HUDEP-2 (cell line): ENCODE measurements around the gene AMBRA1.

Experiments
- DNase-seq, 76 experiments: peaks; one replicate each; lab custom pipeline; 2025; ENCODE audit not compliant: unreplicated experiment in 76 of 76; lab: John Stamatoyannopoulos, UW

The AMBRA1 gene

DNA sequence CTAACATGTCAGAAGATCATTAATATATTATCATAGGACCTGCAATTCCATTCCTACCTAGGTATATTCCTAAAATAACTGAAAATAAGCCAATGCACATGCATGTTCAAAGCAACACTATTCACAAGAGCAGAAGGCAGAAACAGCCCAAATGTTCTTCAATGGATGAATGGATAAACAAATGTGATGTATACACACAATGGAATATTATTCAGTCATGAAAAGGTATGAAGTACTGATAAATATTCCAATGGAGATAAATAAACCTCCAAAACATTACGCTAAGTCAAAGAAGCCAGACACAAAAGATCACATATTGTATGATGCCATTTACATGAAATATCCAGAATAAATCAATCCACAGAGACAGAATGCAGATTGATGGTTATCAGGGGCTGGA lies 16.8 kb downstream of the AMBRA1 start:
- no peak for DNase-seq

DNA sequence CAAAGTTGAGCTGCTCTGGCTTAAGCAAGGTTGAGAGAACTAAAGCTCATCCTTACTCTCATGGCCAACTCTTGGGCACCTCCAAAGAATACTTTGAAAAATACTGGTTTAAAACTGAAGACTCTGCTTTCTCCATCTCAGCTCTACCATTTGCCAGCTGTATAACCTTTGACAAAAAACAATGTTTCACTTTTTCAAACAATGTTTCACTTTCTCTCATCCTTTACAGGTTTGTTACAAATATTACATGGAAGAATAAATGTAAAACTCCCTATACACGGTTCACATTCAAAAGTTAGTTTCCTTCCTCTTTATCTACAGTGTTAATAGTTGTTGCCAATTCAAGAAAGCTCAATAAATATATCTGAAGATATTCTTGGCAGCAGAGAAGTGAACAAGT lies 19.2 kb downstream of the AMBRA1 start:
- DNase-seq, result no peak

DNA sequence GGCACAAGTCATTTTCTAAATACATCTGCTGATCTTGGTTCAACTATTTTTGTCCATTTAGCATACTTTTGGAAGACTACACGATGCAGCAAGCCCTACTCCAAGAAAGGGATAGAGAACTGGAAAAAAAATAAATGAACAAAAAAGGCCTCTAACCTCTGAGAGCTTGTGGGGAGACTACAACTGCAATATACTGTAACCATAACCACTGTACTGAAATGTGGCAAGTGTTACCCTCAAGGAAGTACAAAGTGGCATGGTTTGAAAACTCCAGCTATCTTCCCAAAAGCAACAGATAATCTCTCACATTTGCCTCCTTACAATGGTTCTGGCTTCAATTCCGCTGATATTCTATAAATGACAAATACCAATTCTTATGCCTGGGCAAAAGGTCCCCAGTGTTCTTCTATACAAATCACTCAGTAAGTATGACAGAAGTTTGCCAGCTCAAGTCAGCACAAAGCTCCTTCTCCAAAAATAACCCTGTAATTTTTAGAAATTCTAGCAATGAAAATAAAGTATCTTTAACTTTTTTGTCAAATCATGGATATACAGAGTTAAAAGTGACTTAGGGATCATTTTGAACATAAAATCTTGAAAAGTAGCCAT lies 22.9 kb downstream of the AMBRA1 start:
- no peak for DNase-seq

DNA sequence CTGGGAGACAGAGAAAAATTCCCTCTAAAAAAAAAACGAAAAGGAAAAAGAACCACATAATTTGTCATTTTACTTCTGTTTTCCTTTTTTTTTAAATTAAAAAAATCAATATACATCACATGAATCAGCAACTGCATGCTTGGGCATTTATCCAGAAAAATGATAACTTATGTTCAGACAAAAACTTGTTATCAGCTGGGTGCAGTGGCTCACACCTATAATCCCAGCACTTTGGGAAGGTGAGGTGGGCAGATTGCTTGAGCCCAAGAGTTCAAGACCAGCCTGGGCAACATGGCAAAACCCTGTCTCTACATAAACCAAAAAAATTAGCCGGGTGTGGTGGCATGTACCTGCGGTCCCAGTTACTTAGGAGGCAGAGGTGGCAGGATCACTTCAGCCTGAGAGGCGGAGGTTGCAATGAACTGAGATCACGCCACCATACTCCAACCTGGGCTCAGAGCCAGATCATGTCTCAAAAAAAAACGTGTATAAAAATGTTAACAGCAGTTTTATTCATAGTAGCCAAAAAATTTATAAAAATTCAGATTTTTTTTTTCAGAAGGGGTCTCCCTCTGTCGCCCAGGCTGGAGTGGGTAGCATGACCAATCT lies 28.5 kb downstream of the AMBRA1 start:
- peak in 21 of 76 experiments; percentile 3 to 56 (median 19) for DNase-seq

DNA sequence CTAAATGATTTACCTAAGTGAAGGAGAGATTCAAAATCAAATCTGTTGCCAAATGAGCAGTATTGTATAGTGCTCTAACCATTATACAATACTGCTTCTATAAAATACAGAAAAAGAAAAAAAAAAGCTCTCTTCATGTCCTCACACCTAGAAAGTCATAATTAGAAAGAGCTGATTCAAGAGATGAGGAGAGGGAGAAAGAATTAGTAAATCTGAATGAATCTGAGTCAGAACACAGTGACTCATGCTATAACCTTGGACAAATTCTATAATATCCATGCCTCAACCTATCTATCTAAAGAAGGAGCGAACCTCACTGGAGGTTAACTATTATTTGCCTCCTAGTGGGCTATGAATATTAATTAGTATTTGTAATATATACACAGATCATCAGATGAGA lies 29.4 kb downstream of the AMBRA1 start:
- no peak for DNase-seq

DNA sequence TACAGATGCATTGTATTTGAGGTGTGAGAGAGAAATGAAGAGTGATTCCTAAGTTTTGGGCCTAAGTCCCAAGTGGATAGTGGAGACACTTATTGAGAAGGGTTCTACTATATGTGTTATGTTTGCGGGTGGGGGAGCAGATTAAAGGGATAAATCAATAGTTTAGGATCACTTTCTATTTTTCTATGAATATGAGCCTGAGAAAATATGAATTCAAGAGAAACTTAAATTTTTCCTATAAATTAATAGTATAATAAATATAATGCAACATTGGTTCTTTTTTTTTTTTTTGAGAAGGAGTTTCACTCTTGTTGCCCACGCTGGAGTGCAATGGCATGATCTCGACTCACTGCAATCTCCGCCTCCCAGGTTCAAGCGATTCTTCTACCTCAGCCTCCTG lies 31.3 kb downstream of the AMBRA1 start:
- no peak for DNase-seq

DNA sequence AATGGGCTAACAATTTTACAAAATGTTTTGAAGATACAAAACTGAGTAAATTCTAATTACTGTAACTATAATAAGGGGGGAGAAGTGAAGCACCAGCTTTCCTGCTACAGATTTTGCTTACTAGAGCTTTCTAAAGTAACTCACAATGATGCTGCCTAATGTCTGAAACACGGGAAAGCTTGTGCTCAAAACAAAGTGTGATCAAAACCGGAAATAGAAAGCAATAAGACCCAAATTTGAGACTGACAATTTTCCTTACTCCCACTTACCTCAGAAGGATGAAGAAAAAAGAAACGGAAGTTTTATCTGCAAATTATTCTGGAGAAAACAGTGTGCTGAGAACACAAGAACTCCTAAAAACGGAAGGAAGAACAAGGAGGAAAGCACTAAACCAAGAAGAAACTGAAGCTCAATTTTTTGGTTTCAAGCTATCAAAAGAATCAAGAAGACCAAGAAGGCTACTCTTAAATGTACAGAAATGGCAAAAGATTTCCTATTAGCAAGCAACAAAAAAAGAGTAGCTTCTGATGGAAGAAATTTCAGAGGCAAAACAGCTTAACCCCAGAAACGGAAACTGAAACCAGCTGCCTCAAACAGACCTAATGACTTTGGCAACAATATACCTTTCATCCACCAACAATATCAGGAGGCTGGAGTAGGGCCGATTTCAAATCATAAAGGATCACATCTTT lies 33.4 kb downstream of the AMBRA1 start:
- DNase-seq, result peak in 6 of 76 experiments; percentile 13 to 26 (median 20)

DNA sequence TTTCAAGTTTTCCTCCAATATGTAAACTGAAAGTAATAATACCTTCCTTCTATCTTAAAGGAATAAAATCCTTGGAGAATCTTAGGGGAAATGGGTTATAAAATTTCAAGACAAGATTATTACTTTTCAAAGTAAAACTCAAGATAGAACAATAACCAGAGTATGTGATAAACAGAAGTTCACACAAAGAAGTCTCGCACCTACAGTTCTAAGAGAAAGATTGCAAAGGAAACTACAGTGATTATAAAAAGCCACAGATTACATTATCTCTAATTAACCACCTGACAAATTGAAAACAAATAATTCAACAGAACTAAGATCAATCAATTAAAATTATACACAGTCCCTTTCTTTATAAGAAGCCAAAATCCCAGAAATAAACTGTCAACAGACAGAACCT lies 34.0 kb downstream of the AMBRA1 start:
- DNase-seq, result no peak

DNA sequence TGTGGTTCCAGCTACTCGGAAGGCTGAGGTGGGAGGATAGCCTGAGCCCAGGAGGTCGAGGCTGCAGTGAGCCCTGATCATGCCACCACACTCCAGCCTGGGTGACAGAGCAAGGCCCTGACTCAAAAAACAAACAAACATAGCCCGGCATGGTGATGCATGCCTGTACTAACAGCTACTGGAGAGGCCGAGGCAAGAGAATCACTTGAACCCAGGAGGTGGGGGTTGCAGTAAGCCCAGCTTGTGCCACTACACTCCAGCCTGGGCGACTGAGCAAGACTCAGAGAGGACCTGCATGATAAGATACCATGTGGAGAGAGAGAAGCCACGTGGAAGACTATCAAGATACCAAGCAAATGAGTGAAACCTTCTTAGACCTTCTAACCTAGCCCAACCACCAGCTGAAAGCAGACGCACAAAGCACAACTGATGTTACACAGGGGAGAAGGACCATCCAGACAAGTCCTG lies 36.1 kb downstream of the AMBRA1 start:
- DNase-seq, result peak in 74 of 76 experiments; percentile 14 to 87 (median 66)

DNA sequence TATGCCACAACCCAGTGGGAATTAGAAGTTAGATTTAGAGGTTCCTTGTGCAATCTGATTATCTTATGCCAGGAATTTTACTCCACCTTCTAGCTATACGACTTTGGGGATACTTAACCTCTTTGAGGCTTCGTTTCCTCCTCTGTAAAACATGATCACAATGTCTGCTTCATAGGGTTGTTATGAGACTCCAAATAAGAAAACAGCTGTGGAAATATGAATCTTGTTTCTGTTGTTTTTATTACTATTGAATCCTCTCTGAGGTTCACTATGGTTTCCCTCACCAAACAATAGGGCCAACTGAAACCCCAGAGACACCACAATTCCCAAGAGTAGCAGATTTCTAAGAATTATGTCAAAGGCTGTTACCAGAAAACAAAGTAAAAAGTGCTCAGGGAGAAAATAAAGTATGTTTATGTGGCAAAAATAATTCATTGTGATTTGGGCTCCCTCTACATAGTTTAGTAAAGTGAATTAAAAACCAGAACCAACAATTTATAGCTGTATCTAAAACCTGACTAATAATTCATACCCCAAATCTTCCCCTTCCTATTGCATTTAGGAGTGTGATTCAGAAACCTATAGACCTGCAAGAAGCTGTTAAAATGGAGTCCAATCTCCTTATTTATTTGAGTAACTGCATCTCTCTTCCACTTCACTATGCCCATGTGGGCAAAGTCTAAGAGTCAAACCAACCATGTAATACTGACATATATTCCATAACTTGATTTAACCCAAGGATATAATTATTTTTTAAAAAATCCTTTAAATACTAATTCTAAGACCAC lies 38.4 kb downstream of the AMBRA1 start:
- DNase-seq, result no peak

DNA sequence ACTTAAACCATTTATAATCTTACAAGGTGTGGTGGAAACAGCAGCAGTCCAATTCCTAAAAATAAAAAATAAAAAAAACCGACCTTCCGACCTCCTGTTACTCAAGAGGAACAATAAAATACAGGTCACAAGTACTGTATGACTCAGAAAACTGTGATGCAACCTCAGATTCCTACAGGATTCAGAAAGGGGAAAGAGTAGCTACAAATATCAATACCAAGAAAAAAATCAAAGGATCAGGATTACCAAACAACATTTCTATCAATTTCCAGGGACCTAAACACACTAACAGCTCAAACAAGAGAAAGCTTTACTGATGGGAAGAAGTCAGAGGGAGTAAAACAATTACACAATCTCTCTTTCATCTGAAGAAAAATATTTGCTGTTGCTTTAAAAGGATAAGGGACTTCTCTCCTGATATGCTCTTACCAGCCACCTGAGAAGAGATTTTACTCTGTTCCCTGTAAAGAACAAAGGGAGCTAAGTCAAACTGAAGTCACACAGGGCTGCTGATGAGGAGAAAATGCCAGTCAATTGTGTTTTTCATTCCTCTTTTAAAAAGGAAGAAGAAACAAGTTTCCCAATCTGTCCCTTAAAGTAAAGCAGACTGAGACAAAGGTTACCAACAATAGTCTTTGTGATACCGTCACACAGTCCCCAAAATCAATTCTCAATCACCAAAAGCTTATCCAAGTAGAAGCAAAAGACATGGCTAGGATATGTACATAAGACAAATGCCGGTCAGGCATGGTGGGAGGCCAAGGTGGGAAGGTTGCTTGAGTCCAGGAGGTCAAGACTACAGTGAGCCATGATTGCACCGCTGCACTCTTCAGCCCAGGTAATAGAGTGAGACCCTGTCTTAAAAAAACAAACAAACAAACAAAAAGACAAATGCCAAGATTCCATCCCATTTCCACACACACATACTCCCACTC lies 39.3 kb downstream of the AMBRA1 start:
- DNase-seq, result no peak

DNA sequence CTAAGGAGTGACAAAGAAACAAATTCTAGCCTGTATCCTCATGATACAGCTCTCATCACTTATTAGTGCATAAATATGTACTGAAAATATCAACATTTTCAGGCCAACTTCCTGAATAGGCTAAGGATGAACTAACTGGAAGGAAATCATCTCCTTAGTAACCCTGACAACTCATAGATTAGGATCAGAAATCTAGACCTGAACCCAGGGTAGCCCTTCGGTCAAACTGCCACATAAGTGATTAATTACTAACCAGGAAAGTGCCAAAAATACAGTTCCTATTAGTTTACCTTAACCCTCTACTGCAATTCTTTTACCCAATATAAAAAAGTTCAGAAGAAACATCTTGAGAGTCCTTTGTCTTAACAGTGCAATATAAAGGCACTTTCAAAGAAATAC lies 40.0 kb downstream of the AMBRA1 start:
- peak in 1 of 76 experiments; percentile 17 for DNase-seq

DNA sequence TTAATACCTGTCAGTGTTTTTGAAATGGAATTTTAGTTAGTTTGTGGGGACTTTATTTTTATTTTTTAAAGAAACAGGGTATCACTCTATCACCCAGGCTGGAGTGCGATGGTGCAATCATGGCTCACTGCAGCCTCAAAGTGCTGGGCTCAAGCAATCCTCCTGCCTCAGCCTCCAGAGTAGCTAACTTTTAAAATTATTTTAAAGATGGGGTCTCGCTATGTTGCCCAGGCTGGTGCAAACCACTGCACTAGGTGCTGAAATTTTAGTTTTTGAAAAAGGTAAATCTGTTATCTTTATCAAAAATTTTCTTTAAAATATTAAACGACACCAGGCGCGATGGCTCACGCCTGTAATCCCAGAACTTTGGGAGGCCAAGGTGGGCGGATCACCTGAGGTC lies 42.6 kb downstream of the AMBRA1 start:
- DNase-seq, result no peak

DNA sequence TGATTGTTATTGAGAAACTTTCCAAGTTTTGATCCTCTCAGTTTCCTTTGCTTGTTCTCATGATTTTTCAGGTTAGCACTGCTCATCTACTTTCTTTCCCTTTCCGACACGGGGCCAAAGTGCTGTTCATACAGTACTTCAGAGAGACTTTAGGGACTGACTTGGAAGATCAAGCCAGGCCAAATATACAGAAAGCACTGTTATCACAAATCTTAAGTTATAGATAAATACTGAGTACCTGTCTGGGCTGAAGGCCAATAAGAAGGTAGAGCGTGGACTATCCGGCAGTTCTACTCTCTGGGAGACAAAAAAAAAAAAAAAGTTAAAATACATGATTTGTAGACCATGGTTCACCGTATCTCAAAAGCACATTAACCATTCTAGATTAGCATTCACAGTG lies 46.2 kb downstream of the AMBRA1 start:
- DNase-seq, result no peak

DNA sequence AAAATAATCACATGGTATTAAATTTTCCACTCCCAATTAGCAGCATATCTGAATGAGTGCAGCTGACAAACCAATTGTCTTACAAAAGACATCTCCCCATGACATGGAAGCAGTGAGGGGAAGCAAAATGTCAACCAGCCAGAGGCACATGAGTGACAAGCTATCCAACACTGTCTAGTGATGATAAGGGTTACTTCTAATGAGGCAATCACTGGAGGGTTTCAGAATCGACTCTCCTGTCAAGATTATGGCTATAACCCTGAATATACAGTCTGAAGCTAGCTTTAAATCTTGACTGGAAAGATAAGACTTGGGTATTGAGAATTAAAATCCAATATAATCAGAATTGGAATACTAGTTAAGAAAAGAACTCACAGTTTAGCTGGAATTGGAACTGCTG lies 50.3 kb downstream of the AMBRA1 start:
- peak in 5 of 76 experiments; percentile 12 to 29 (median 27) for DNase-seq

DNA sequence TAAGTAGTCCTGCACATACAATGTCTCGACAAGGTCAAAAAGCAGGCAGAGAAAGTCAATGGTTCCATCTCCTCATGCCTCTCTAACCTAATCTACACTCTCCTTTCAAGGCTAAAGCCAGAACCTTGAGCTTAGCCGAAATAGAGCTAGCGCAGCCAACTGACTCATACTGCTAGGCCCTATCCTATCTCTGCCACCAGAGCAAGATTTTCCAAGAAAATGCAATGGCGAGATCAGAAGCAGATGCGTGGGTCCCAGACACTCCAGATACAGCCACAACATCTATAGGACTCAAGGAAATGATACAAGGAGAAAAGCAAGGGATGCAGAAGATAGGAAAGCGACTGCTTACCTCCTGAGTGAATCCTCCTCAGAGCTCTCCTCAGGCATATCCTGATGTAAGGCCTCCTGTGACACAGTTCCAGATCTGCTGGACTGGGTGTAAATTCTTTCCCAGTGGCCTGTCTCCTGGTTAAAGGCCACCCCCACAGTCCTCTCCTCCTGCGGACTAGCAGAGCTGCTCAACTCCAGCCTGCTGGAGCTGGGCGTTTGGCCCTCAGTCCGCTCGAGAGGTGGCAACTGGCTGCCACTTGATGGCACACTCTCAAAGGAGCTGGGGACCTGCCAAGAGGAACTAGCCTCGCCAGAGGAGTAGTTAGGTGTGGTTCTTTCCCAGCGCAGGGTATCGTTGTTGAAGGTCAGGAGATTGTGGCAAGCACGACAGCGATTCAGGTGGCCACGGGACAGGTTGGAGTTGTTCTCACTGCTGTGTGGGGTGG lies 52.0 kb downstream of the AMBRA1 start:
- DNase-seq, result peak in 74 of 76 experiments; percentile 17 to 87 (median 74)

DNA sequence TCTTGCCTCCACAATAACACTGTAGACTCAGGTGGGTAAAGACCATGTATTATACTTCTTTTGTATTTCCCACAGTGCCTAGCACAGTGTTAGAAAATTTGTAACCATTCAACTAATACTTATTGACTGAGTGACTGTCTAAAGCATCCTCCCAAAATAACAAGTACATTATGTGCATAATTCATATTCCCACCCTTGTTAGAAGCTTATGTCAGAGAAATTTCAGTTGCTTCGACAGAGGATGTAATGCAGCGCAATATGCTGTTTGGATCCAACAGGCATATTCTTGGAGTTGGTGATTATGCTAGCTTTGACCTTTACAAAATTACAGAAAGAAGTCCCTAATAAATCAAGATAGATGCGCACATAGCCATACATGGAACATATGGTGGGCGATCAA lies 53.0 kb downstream of the AMBRA1 start:
- DNase-seq, result no peak

DNA sequence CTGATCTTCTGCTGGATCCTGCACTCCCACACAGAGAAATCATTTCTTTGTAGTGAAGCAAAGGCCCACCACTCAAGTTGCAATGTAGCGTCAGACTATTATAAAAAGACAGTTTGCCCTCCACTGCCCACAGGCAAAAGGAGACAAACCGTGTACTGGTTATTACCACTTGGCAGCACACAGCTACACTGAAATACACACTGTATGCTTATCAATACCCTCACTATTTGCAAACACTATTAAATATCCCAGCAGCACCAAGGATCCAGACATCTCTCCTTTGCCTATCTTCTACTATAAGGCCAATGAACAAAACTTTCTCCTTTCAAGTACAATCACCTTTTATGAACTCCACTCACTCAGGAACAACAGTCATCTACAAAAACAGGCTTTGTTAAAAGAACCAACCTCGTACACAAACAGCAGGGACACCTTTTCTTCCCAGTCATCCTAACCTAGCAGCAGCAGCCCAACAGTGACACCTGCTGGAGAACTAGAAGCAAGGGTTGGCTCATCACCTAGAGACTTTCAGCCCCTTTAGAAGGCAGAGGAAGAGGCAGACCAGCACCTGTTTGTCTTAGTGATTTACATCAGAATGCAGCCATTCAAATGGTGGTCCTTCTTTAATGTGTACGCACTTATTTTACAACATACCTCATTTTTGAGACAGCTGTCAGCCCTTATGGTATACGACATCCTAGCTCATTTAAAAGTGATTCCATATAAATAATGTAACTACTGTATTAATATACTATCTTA lies 56.1 kb downstream of the AMBRA1 start:
- DNase-seq, result peak in 65 of 76 experiments; percentile 3 to 81 (median 46)

DNA sequence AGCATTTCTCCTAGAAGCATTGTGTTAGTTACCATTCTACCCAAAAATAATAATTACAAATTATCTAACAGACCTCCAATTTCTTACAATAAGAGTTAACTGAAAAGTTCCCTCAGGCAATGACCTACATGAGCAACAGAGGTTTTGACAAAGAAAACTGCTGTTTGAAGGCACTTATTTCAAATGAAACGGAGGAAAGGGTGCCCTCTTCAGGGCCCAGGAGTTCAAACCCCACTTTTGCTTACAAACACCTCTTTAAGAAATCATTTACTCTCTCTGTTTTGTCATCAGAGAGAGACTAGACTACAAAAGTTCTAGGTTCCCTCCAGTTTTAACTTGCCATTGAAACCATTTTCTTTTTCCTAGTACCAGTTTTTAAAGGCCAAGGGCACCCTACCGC lies 56.7 kb downstream of the AMBRA1 start:
- DNase-seq, result peak in 2 of 76 experiments; percentile 6 to 13
